Thyroid gland (tissue), 4 donors: ENCODE data around the gene NHERF2. TPM values are rescaled to one million over a fixed set of nuclear protein-coding genes. Genes with fewer than 3 reads are reported as not detected.

Source experiments
- DNase-seq, 2 donors: peaks; one replicate each; pipeline ENCODE4 v3.0.0-alpha.2; 2019
- H3K27ac ChIP-seq, 3 donors: fragments of 200-600 bp; sonication (generic); 1 replicate in 2 of 3; 2 replicates in 1 of 3; pipeline ENCODE4 v1.5.1; 2016 to 2019; ENCODE audit warnings: mild to moderate bottlenecking in 1 of 3, moderate library complexity in 1 of 3
- H3K27me3 ChIP-seq: fragments of 200-600 bp; sonication (generic); one replicate; pipeline ENCODE4 v1.5.1; 2019
- H3K36me3 ChIP-seq, 2 donors: fragments of 200-600 bp; sonication (generic); one replicate each; pipeline ENCODE4 v1.5.1; 2016 to 2019
- H3K4me1 ChIP-seq, 2 donors: fragments of 200-600 bp; sonication (generic); one replicate each; pipeline ENCODE4 v1.5.1; 2017 to 2019
- H3K4me3 ChIP-seq, 3 donors: fragments of 200-600 bp; sonication (generic); replicated peaks in 1 of 3; 1 replicate in 2 of 3; 2 replicates in 1 of 3; pipeline ENCODE4 v1.5.1; 2016; ENCODE audit warnings: mild to moderate bottlenecking in 1 of 3
- H3K9me3 ChIP-seq: fragments of 200-600 bp; sonication (generic); one replicate; pipeline ENCODE4 v1.5.1; 2017
- POLR2A ChIP-seq, 2 donors: fragments of 450-650 bp; IDR thresholded peaks; one replicate each; pipeline ENCODE4 v1.6.1; 2017; ENCODE audit warnings: antibody characterized with exemption in 2 of 2, mild to moderate bottlenecking in 2 of 2, moderate library complexity in 1 of 2
- WGBS, 2 donors: methylation state at CpG; one replicate each; pipeline ENCODE4 v1.1.5; 2017; 5-methylcytosine and 5-hydroxymethylcytosine counted together
- intact Hi-C: fragments of 100-400 bp; cut with DNase I; formaldehyde crosslinking; loops from one replicate; pipeline ENCODE4 v1.15.1; 2023
- total RNA-seq, 4 donors: library from RNA; depleted of rRNA; stranded (reverse); fragments of >200 nt; gene quantifications; one replicate each; pipeline ENCODE4 v1.2.3, GENCODE V29; 2016
- TF ChIP-seq, protein P1 (sequence below), 6 experiments: fragments of 200-600 bp in 3 of 6; fragments of 450-650 bp in 3 of 6; sonication (generic) in 3 of 6; IDR thresholded peaks; one replicate each; pipeline ENCODE4 v1.5.1; 2016 to 2019; ENCODE audit warnings: antibody characterized with exemption in 6 of 6, mild to moderate bottlenecking in 2 of 6, inconsistent platforms in 1 of 6, moderate library complexity in 1 of 6

NHERF2 gene
- 100 to 1,000 TPM in 1 of 4 donors, 10 to 100 TPM in 3; 73.8 to 146 (median 81.6) TPM for total RNA-seq

DNA sequence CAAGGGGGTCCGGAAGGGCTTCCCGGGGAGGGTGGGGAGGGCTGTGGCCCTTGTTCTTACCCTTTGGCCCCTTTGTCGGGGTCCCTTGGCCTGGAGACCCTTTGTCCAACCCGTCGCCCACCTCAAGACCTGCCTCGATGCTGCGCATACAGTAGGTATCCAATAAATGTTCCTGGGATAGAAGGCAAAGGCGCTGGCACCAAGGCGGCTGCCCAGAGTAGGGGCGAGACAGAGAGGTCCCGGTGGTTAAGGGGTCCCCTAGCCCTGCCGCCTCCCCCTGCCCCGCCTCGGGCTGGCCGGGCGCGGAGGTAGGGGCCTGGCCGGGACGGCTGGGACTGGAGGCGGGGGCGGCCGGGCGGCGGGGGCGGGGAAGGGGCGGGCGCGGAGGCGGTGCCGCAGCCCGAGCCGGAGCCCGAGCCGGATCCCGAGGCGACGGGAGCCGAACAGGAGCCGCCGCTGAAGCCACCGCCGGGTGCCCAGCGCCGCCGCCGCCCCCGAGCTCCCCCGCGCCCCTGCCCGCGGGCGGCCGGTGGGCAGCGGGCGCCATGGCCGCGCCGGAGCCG is at the start of gene NHERF2:
NHERF2 (plus strand) TSS at position 442 of the 563 bp plus-strand sequence; CDS start at position 546, 104 bp downstream.
- intact Hi-C loops: loop anchor here (2.0 kb wide), 1 partner anchor 18 kb away; no protein-coding TSS in a partner anchor
- DNase-seq: peak; percentile 46
- H3K27ac ChIP-seq: peak within 1 kb of the TSS in 2 of 3 donors; percentile 50 to 61
- TF ChIP-seq POLR2A (IDR thresholded peaks at IDR 0.05): peak in 1 of 2 donors; percentile 42
- TF ChIP-seq, protein P1, sequence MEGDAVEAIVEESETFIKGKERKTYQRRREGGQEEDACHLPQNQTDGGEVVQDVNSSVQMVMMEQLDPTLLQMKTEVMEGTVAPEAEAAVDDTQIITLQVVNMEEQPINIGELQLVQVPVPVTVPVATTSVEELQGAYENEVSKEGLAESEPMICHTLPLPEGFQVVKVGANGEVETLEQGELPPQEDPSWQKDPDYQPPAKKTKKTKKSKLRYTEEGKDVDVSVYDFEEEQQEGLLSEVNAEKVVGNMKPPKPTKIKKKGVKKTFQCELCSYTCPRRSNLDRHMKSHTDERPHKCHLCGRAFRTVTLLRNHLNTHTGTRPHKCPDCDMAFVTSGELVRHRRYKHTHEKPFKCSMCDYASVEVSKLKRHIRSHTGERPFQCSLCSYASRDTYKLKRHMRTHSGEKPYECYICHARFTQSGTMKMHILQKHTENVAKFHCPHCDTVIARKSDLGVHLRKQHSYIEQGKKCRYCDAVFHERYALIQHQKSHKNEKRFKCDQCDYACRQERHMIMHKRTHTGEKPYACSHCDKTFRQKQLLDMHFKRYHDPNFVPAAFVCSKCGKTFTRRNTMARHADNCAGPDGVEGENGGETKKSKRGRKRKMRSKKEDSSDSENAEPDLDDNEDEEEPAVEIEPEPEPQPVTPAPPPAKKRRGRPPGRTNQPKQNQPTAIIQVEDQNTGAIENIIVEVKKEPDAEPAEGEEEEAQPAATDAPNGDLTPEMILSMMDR (IDR thresholded peaks at IDR 0.05): no peak
- 24% methylated on average over 18 of the region's 59 CpGs; no CpG with 5 or more reads in 1 of the 2 donors for WGBS, 2 donors
- peaks cover 11 to 40% of the 10 kb centered on the region in 2 donors for H3K4me1 ChIP-seq
- peak within 1 kb of the TSS in 2 of 3 donors; percentile 51 to 65 for H3K4me3 ChIP-seq
- no peaks in the 10 kb centered on the region for H3K9me3 ChIP-seq
- no peaks in the 10 kb centered on the region for H3K27me3 ChIP-seq
- H3K36me3 ChIP-seq: no peaks in the 10 kb centered on the region

DNA sequence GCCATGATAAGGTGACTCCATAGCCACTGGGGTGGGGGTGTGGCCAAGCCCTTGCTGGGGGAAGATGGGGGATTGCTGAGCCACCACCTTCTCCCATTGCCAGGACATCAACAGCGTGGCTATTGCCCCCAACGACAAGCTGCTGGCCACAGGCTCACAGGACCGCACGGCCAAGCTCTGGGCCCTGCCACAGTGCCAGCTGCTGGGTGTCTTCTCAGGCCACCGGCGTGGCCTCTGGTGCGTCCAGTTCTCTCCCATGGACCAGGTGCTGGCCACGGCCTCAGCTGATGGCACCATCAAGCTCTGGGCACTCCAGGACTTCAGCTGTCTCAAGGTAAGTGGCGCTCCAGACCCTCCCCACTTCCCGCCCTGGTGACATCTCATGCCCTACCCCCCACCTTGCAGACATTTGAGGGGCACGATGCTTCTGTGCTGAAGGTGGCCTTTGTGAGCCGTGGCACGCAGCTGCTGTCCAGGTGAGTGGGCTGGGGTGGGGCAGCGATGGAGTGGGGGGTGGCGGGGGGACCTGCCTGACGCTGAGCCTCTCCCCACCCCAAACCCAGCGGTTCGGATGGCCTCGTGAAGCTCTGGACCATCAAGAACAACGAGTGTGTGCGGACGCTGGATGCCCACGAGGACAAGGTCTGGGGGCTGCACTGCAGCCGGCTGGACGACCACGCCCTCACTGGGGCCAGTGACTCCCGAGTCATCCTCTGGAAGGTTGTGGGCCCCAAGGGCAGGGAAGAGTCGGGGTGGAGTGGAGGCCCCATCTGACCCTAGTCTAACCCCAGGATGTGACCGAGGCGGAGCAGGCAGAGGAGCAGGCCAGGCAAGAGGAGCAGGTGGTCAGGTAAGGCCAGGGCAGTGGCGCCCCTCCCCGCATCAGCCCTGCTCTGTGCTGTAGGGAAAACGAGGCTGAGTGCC is 49.5 kb upstream of the NHERF2 start:
- Histone ChIP-seq H3K27ac (no peak overlapping the region), H3K27me3 (peaks cover 13% of the 10 kb centered on the region), H3K9me3 (no peaks in the 10 kb centered on the region), H3K4me3 (no peak overlapping the region), H3K4me1 (peaks cover 5 to 18% of the 10 kb centered on the region in 2 donors), H3K36me3 (peaks cover 43 to 50% of the 10 kb centered on the region in 2 donors)
- no peak for TF ChIP-seq POLR2A (IDR thresholded peaks at IDR 0.05)
- TF ChIP-seq, protein P1 (IDR thresholded peaks at IDR 0.05): no peak
- intact Hi-C loops: no loop called here
- WGBS, 2 donors: 92 to 99% methylated on average over 12 to 22 of the region's 33 CpGs
- no peak for DNase-seq

DNA sequence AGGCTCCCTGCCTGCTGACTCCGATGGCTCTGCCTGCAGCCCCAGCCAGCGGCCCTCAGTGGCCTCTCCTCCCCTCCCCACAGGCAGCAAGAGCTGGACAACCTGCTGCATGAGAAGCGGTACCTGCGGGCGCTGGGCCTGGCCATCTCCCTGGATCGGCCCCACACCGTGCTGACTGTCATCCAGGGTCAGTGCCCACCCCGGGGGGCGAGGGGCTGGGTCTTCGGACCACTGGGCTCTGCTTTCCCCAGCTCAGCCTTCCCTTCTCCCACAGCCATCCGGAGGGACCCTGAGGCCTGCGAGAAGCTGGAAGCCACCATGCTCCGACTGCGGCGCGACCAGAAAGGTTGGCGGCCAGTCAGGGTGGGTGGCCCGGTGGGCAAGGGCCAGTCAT is 48.8 kb upstream of the NHERF2 start:
- H3K4me1 ChIP-seq: peaks cover 1 to 13% of the 10 kb centered on the region in 2 donors
- H3K27me3 ChIP-seq: peaks cover 13% of the 10 kb centered on the region
- H3K4me3 ChIP-seq: no peak overlapping the region
- intact Hi-C loops: no loop called here
- no peak overlapping the region for H3K27ac ChIP-seq
- H3K36me3 ChIP-seq: peaks cover 43 to 50% of the 10 kb centered on the region in 2 donors
- H3K9me3 ChIP-seq: no peaks in the 10 kb centered on the region
- TF ChIP-seq, protein P1 (IDR thresholded peaks at IDR 0.05): no peak
- TF ChIP-seq POLR2A (IDR thresholded peaks at IDR 0.05): no peak
- WGBS, 2 donors: 93 to 95% methylated on average over 10 to 13 of the region's 18 CpGs
- no peak for DNase-seq

DNA sequence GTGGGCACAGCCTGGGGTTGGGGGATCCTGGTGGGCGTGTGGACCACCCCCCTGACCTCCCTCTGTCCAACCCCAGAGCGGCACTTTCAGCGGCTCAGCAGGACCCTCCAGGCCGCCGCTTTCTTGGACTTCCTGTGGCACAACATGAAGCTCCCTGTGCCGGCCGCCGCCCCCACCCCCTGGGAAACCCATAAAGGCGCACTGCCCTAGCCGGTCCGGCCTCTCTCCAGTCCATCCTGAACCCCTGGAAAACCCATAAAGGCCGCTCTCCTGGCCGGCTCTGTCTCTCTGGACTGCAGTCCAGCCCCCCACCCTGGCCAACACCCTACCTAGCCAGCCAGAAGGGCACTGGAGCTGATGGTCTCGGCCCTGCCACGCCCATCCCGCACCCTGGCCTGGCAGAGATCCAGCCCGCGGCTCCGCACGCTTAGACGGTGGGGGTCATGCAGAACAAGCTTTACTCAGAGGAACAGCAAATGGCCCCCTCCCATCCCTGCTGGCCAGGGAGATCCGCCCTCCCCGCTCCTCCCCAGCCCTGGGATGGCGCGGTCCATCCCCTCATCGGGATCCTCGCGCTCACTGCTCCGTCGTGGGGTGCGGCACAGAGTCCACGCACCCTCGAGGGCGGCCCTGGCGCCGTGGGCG is 48.1 kb upstream of the NHERF2 start:
- H3K27ac ChIP-seq: no peak overlapping the region
- no peak for TF ChIP-seq POLR2A (IDR thresholded peaks at IDR 0.05)

DNA sequence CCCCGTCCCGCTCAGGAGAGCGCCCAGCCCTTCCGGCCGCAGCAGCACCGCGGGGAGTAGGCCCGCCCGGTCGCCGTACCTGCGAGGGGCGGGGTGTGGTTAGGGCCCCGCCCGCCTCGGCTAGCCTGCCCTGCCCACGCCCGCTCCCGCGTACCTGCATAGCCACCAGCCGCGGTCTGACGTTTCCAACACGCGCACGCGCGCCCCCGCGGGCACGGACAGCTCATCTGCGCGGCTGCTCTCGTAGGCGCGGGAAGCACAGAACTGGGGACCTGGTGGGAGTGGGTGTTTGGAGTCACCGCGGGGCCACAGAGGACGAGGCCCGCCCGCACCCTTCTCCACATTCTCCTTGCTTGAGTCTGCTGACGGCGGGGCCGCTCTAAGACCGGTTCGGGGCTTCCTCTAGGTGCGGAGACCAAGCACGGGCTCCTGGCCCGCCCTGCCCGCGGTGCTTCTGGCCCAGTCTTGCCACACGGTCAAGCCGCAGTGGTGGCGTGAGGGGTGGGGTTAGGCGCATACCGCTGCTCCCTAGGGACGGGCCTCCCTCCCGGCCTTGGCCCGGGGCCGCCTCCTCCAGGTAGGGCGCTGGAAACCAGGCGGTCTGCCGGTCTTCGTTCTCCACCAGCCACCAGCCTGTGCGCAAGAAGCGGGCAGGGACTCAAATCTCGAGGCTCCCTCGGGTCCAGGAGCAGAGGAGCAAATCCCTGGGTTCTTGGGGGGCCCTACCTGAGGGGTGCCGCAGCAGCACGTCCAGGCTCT is 47.3 kb upstream of the NHERF2 start:
- 28 to 38% methylated on average over 11 to 43 of the region's 70 CpGs for WGBS, 2 donors
- H3K36me3 ChIP-seq: peaks cover 42 to 45% of the 10 kb centered on the region in 2 donors

More for the DNA sequence above, 48.1 kb upstream of the NHERF2 start:
- peaks cover 43 to 50% of the 10 kb centered on the region in 2 donors for H3K36me3 ChIP-seq
- 76 to 97% methylated on average over 5 to 13 of the region's 37 CpGs for WGBS, 2 donors
- no peaks in the 10 kb centered on the region for H3K9me3 ChIP-seq
- DNase-seq: no peak
- peaks cover 13% of the 10 kb centered on the region for H3K27me3 ChIP-seq
- intact Hi-C loops: no loop called here
- peaks cover 5 to 13% of the 10 kb centered on the region in 2 donors for H3K4me1 ChIP-seq
- H3K4me3 ChIP-seq: no peak overlapping the region

More for the DNA sequence above, 47.3 kb upstream of the NHERF2 start:
- peak in 1 of 2 donors; percentile 12 for TF ChIP-seq POLR2A (IDR thresholded peaks at IDR 0.05)
- TF ChIP-seq, protein P1 (IDR thresholded peaks at IDR 0.05): no peak
- Histone ChIP-seq H3K9me3 (no peaks in the 10 kb centered on the region), H3K4me1 (peaks cover 5 to 15% of the 10 kb centered on the region in 2 donors), H3K27me3 (peaks cover 13% of the 10 kb centered on the region), H3K4me3 (no peak overlapping the region), H3K27ac (no peak overlapping the region)
- peak; percentile 30 to 54 for DNase-seq
- intact Hi-C loops: no loop called here
